Heart left ventricle (tissue), 16 donors: ENCODE data around the gene RAB27B. TPM values are rescaled to one million over a fixed set of nuclear protein-coding genes. Genes with fewer than 3 reads are reported as not detected.
"Not testable (repeated sequence)": the region's sequence is repeated elsewhere in the genome, so short reads cannot be mapped to it uniquely, and the experiment has no call there.

Experiments
- ATAC-seq, 4 donors: fragments of 200-7000 bp; cut with Tn5 transposase; one replicate each; pipeline ENCODE4 v1.9.1; 2020 to 2022; ENCODE audit warnings: moderate library complexity in 4 of 4, mild to moderate bottlenecking in 3 of 4, moderate number of reproducible peaks in 1 of 4
- DNase-seq, 5 donors: peaks; one replicate each; pipeline ENCODE4 v3.0.0-alpha.2; 2020
- H3K27ac ChIP-seq, 12 donors: fragments of 200-600 bp; sonication (generic) in 4 of 12; one replicate each; pipeline versions ENCODE4 v1.5.0 to v1.8.0; 2016 to 2022; ENCODE audit warnings: mild to moderate bottlenecking in 2 of 12
- H3K27me3 ChIP-seq, 9 donors: fragments of 200-600 bp; sonication (generic) in 2 of 9; one replicate each; pipeline versions ENCODE4 v1.5.1 to v1.8.0; 2016 to 2022; ENCODE audit warnings: mild to moderate bottlenecking in 3 of 9
- H3K36me3 ChIP-seq, 9 donors: fragments of 200-600 bp; sonication (generic) in 2 of 9; one replicate each; pipeline versions ENCODE4 v1.5.0 to v1.8.0; 2018 to 2022; ENCODE audit warnings: mild to moderate bottlenecking in 2 of 9
- H3K4me1 ChIP-seq, 12 donors: fragments of 200-600 bp; sonication (generic) in 4 of 12; one replicate each; pipeline versions ENCODE4 v1.5.0 to v1.8.0; 2016 to 2022; ENCODE audit warnings: mild to moderate bottlenecking in 3 of 12
- H3K4me3 ChIP-seq, 12 donors: fragments of 200-600 bp; sonication (generic) in 4 of 12; one replicate each; pipeline versions ENCODE4 v1.5.0 to v1.8.0; 2017 to 2022; ENCODE audit warnings: mild to moderate bottlenecking in 9 of 12, moderate library complexity in 4 of 12
- H3K9me3 ChIP-seq, 12 donors: fragments of 200-600 bp; sonication (generic) in 4 of 12; one replicate each; pipeline versions ENCODE4 v1.5.0 to v1.8.0; 2016 to 2022; ENCODE audit warnings: mild to moderate bottlenecking in 1 of 12
- CTCF ChIP-seq, 12 donors: fragments of 200-600 bp; sonication (generic) in 4 of 12; IDR thresholded peaks; one replicate each; pipeline versions ENCODE4 v1.5.0 to v1.8.0; 2018 to 2022; ENCODE audit warnings: antibody characterized with exemption in 12 of 12, mild to moderate bottlenecking in 5 of 12
- POLR2A ChIP-seq, 2 donors: fragments of 450-650 bp; IDR thresholded peaks; one replicate each; pipeline ENCODE4 v1.6.1; 2017; ENCODE audit warnings: antibody characterized with exemption in 2 of 2, mild to moderate bottlenecking in 2 of 2, moderate library complexity in 2 of 2
- WGBS, 4 donors: extraction: QIAGEN DNeasy Blood & Tissue Kit in 2 of 4; methylation state at CpG; one replicate each; pipeline versions ENCODE4 v1.1.5 to v1.1.7; 2013 to 2018; 5-methylcytosine and 5-hydroxymethylcytosine counted together
- intact Hi-C, 10 donors: fragments of 100-400 bp; cut with DNase I; formaldehyde crosslinking; loops; one replicate each; pipeline versions ENCODE4 v1.11.1 to v1.14.2; 2022
- polyA plus RNA-seq, 2 donors: library from polyadenylated mRNA; stranded (reverse); fragments of 200-250 nt; gene quantifications; one replicate each; pipeline ENCODE4 v1.2.3, GENCODE V29; 2013
- total RNA-seq, 9 donors: library from RNA; depleted of rRNA in 2 of 9; stranded (reverse); fragments of >200 nt in 2 of 9; fragmentation: NEBNext Ultra II Directional in 3 of 9; extraction: Animal tissue kit (Norgen Biotek cat#: 25700) in 3 of 9; gene quantifications; one replicate each; pipeline versions ENCODE4 v1.1.0 to v1.2.4, GENCODE V29; 2016 to 2023
- donor health status: ischemic (EF 13 %, LVEDD 7.1; RV severe dilation, severe dysfunction).
- donor health status: healthy with polysubstance abuse.
- donor health status: DM: no; HTN: yes; CAD: no.
- donor health status: DM: no; HTN: no; CAD: no.
- donor health status: ischemic (EF 25% LVEDD 6.9; RV normal size, moderate dysfunction).
- donor health status: ischemic (EF 25% LVEDD 5.7; RV mildly dilated, moderate dysfunction).
- donor health status: healthy.
- donor health status: DM: yes; HTN: yes; CAD: no.
- donor health status: ischemic (EF 35%, LVEDD 5.7; RV mildly dilated, moderate dysfunction).
- donor health status: nonischemic (EF 11% LVEDD 7.7; RV severe dilation, severe dysfunction).
- donor health status: DM: yes; HTN: yes; CAD: no.
- donor health status: PGD.
- donor health status: ischemic (EF 29% LVEDD 5.4; RV normal size, mild dysfunction).
- donor health status: nonischemic (EF 23%, LVEDD 6.1; RV moderate dilation, normal function).

RAB27B gene
- total and polyA plus RNA-seq, 11 donors, result 0.03 to 1.5 (median 0.13) TPM; not detected in 2

GRCh38 chr18:54806526-54806925 is 21.8 kb upstream of the RAB27B start:
- Histone ChIP-seq H3K9me3 (no peaks in the 10 kb centered on the region), H3K27ac (no peak overlapping the region), H3K27me3 (no peaks in the 10 kb centered on the region), H3K4me1 (peaks cover 0 to 10% (median 0%) of the 10 kb centered on the region in 12 donors), H3K4me3 (no peak overlapping the region), H3K36me3 (no peaks in the 10 kb centered on the region)
- intact Hi-C loops, result no loop called here
- DNase-seq, result no peak
- TF ChIP-seq POLR2A (IDR thresholded peaks at IDR 0.05), result no peak
- no peak for TF ChIP-seq CTCF (IDR thresholded peaks at IDR 0.05)
- no peak for ATAC-seq

- Histone ChIP-seq H3K4me3 (no peak overlapping the region), H3K27ac (no peak overlapping the region), H3K9me3 (no peaks in the 10 kb centered on the region), H3K27me3 (no peaks in the 10 kb centered on the region), H3K4me1 (peaks cover 0 to 10% (median 0%) of the 10 kb centered on the region in 12 donors), H3K36me3 (no peaks in the 10 kb centered on the region)
- intact Hi-C loops, result no loop called here
- ATAC-seq (no peak), DNase-seq (no peak)
- TF ChIP-seq POLR2A (IDR thresholded peaks at IDR 0.05) (no peak), CTCF (IDR thresholded peaks at IDR 0.05) (no peak)
- 88 to 93% (median 91%) methylated on average over 2 of the region's 2 CpGs for WGBS, 4 donors
Observed at GRCh38 chr18:54807303-54807702, 21.0 kb upstream of the RAB27B start.

GRCh38 chr18:54810662-54811061 is 17.6 kb upstream of the RAB27B start:
- H3K4me3 ChIP-seq, intact Hi-C loops, H3K36me3 ChIP-seq, H3K27me3 ChIP-seq, H3K9me3 ChIP-seq, ATAC-seq, H3K27ac ChIP-seq, H3K4me1 ChIP-seq, DNase-seq: not testable (repeated sequence)
- WGBS, 4 donors, result 95 to 97% (median 95%) methylated on average over 5 of the region's 5 CpGs

GRCh38 chr18:54812885-54813284 is 15.4 kb upstream of the RAB27B start:
- no peak for ATAC-seq
- no peak for DNase-seq
- intact Hi-C loops, result no loop called here
- no peaks in the 10 kb centered on the region for H3K4me1 ChIP-seq
- 84 to 90% (median 86%) methylated on average over 2 of the region's 2 CpGs for WGBS, 4 donors
- no peaks in the 10 kb centered on the region for H3K36me3 ChIP-seq
- no peak overlapping the region for H3K4me3 ChIP-seq
- H3K27me3 ChIP-seq, result no peaks in the 10 kb centered on the region
- TF ChIP-seq POLR2A (IDR thresholded peaks at IDR 0.05), result no peak
- TF ChIP-seq CTCF (IDR thresholded peaks at IDR 0.05), result no peak
- H3K27ac ChIP-seq, result no peak overlapping the region
- H3K9me3 ChIP-seq, result no peaks in the 10 kb centered on the region

- intact Hi-C loops, result no loop called here
- DNase-seq (no peak), ATAC-seq (no peak)
- Histone ChIP-seq H3K4me3 (no peak overlapping the region), H3K27ac (no peak overlapping the region), H3K36me3 (no peaks in the 10 kb centered on the region), H3K4me1 (no peaks in the 10 kb centered on the region), H3K27me3 (no peaks in the 10 kb centered on the region), H3K9me3 (no peaks in the 10 kb centered on the region)
- 92 to 100% (median 97%) methylated on average over 1 of the region's 1 CpG for WGBS, 4 donors
- no peak for TF ChIP-seq POLR2A (IDR thresholded peaks at IDR 0.05)
- TF ChIP-seq CTCF (IDR thresholded peaks at IDR 0.05), result no peak
Observed at GRCh38 chr18:54813305-54813704, 15.0 kb upstream of the RAB27B start.
